ENCODE data around the gene TM4SF18. TPM values are rescaled to one million over a fixed set of nuclear protein-coding genes. Genes with fewer than 3 reads are reported as not detected.
A peak's percentile ranks its signal among the peaks of the same experiment; 100 is the strongest.

Gene TM4SF18
- total and polyA plus RNA-seq, 2 experiments from 2014 or later: 1.5 to 1.7 TPM

GRCh38 chr3:149377408-149378364 lies 44.2 kb upstream of the TM4SF18 start, which contains the start of gene TM4SF1:
TSS of gene TM4SF1 (minus strand) at chr3:149377649. CDS start at chr3:149377547, 102 bp downstream.
- Histone ChIP-seq H3K27me3 (no peaks in the 10 kb centered on the region), H3K4me2 (peak within 1 kb of the TSS; percentile 50), H3K9me2 (replicated peaks; ENCODE audit: insufficient read depth) (no peaks in the 10 kb centered on the region), H4K20me1 (ENCODE audit: insufficient read depth, poor library complexity, severe bottlenecking) (no peaks in the 10 kb centered on the region), H3K4me1 (ENCODE audit: insufficient read depth) (peaks cover 33% of the 10 kb centered on the region), H3K27ac (peak within 1 kb of the TSS; percentile 90), H3K9me3 (ENCODE audit: low read depth) (no peaks in the 10 kb centered on the region), H3K79me2 (no peaks in the 10 kb centered on the region), H2AFZ (no peak within 1 kb of the TSS), H3K36me3 (replicated peaks; ENCODE audit: insufficient read depth, low read depth) (no peaks in the 10 kb centered on the region), H3K4me3 (no peak within 1 kb of the TSS)
- WGBS (ENCODE audit: low lambda C conversion rate, missing lambda C conversion rate): 63% methylated on average over 15 of the region's 15 CpGs
- peak; percentile 68 for DNase-seq (ENCODE audit: low spot score)
- TF ChIP-seq, protein P1, sequence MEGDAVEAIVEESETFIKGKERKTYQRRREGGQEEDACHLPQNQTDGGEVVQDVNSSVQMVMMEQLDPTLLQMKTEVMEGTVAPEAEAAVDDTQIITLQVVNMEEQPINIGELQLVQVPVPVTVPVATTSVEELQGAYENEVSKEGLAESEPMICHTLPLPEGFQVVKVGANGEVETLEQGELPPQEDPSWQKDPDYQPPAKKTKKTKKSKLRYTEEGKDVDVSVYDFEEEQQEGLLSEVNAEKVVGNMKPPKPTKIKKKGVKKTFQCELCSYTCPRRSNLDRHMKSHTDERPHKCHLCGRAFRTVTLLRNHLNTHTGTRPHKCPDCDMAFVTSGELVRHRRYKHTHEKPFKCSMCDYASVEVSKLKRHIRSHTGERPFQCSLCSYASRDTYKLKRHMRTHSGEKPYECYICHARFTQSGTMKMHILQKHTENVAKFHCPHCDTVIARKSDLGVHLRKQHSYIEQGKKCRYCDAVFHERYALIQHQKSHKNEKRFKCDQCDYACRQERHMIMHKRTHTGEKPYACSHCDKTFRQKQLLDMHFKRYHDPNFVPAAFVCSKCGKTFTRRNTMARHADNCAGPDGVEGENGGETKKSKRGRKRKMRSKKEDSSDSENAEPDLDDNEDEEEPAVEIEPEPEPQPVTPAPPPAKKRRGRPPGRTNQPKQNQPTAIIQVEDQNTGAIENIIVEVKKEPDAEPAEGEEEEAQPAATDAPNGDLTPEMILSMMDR (IDR thresholded peaks at IDR 0.05; ENCODE audit: poor library complexity): no peak
- TF ChIP-seq EZH2 (IDR thresholded peaks at IDR 0.05; ENCODE audit: borderline replicate concordance) (no peak), EZH2phosphoT487 (IDR thresholded peaks at IDR 0.05; ENCODE audit: low read depth, severe bottlenecking, unreplicated experiment) (no peak)

DNA sequence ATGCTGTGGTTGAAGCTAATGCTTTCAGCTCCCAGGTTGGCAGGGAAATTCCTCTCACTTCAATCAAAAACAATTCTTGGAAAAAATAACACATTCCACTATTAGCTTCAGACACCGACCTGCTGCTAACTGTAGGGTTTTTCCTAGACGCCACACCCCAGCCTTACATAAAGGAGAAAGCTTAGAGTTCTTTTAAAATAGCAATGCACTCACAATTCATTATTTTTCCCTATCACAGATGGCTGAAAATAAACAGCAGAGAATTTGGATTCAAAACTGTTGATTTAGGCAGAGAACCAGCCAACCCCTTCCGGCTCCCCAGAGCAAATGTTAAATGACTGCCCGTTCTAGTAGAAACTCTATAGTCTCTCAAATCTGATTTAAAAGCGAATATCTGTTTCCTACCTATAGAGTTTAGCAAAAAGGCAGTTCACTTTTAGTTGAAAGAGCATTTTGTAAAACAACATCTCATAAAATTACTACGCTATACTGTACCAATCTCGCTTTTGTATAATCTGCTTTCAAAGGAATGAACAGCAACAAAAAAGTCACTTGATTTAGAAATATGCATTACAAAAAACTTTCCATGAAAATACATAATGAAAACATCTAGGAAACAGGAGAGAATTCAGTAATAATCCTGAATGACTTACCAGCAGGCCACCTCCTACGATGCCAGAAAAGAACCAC lies 43.4 kb upstream of the TM4SF18 start:
- H3K4me2 ChIP-seq: peak overlapping the region; percentile 50
- 58% methylated on average over 8 of the region's 8 CpGs for WGBS (ENCODE audit: low lambda C conversion rate, missing lambda C conversion rate)
- DNase-seq (ENCODE audit: low spot score): no peak

DNA sequence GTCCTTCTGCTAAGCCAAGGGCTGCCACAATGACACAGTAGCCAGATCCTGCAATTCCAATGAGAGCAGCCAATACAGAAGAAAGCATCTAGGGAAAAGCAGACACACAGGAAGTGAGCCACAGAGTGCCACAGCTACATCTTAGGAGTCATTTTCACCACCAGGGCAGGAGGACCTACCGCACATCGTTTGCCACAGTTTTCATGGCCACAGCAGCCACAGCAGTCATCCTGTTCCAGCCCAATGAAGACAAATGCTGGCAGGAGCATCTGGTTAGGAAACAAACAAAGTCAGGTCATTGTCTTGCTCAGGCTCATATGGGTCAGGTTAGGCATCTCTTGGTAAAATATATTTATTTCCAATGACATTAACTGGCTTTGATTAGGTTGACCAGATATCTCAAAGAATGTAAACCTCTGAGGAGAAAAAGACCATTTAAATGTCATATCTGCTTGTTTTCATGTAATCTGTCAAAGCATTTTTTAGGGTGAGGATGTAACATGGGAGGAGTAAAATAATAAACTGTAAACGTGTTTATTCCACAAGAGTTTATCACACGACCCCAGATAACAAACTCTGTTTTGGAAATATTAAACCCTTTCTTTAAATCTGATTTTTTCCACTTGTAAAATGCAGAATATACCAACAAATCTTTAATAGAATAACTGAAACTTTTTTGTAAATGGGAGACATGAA lies 42.2 kb upstream of the TM4SF18 start:
- no peaks in the 10 kb centered on the region for H3K36me3 ChIP-seq (replicated peaks; ENCODE audit: insufficient read depth, low read depth)
- peaks cover 35% of the 10 kb centered on the region for H3K4me1 ChIP-seq (ENCODE audit: insufficient read depth)
- 81% methylated on average over 4 of the region's 4 CpGs for WGBS (ENCODE audit: low lambda C conversion rate, missing lambda C conversion rate)
- H3K9me2 ChIP-seq (replicated peaks; ENCODE audit: insufficient read depth): no peaks in the 10 kb centered on the region
- TF ChIP-seq EZH2phosphoT487 (IDR thresholded peaks at IDR 0.05; ENCODE audit: low read depth, severe bottlenecking, unreplicated experiment): no peak
- TF ChIP-seq EZH2 (IDR thresholded peaks at IDR 0.05; ENCODE audit: borderline replicate concordance): no peak
- TF ChIP-seq, protein P1 (IDR thresholded peaks at IDR 0.05; ENCODE audit: poor library complexity): no peak
- no peaks in the 10 kb centered on the region for H3K27me3 ChIP-seq
- peak overlapping the region; percentile 90 for H3K27ac ChIP-seq
- H2AFZ ChIP-seq: no peak overlapping the region
- H3K79me2 ChIP-seq: no peaks in the 10 kb centered on the region
- no peak for DNase-seq (ENCODE audit: low spot score)
- H4K20me1 ChIP-seq (ENCODE audit: insufficient read depth, poor library complexity, severe bottlenecking): no peaks in the 10 kb centered on the region
- no peaks in the 10 kb centered on the region for H3K9me3 ChIP-seq (ENCODE audit: low read depth)
- H3K4me3 ChIP-seq: peak overlapping the region; percentile 3
- H3K4me2 ChIP-seq: peak overlapping the region; percentile 42

More for the DNA sequence above, 43.4 kb upstream of the TM4SF18 start:
- Histone ChIP-seq H2AFZ (no peak overlapping the region), H3K79me2 (no peaks in the 10 kb centered on the region), H3K27ac (peak overlapping the region; percentile 90), H3K36me3 (replicated peaks; ENCODE audit: insufficient read depth, low read depth) (no peaks in the 10 kb centered on the region), H3K4me1 (ENCODE audit: insufficient read depth) (peaks cover 30% of the 10 kb centered on the region), H3K27me3 (no peaks in the 10 kb centered on the region), H3K9me3 (ENCODE audit: low read depth) (no peaks in the 10 kb centered on the region), H4K20me1 (ENCODE audit: insufficient read depth, poor library complexity, severe bottlenecking) (no peaks in the 10 kb centered on the region), H3K4me3 (no peak overlapping the region), H3K9me2 (replicated peaks; ENCODE audit: insufficient read depth) (no peaks in the 10 kb centered on the region)
- TF ChIP-seq EZH2phosphoT487 (IDR thresholded peaks at IDR 0.05; ENCODE audit: low read depth, severe bottlenecking, unreplicated experiment): no peak

Data from hepatocyte (in vitro differentiated cells).